T-helper 1 cell (primary cell): ENCODE results near the gene PRSS22.
A peak's percentile ranks its signal among the peaks of the same experiment; 100 is the strongest.

Source experiments
- DNase-seq, 5 donors: peaks; one replicate each; pipeline ENCODE4 v3.0.0-alpha.2; 2012 to 2020

Gene PRSS22

DNA sequence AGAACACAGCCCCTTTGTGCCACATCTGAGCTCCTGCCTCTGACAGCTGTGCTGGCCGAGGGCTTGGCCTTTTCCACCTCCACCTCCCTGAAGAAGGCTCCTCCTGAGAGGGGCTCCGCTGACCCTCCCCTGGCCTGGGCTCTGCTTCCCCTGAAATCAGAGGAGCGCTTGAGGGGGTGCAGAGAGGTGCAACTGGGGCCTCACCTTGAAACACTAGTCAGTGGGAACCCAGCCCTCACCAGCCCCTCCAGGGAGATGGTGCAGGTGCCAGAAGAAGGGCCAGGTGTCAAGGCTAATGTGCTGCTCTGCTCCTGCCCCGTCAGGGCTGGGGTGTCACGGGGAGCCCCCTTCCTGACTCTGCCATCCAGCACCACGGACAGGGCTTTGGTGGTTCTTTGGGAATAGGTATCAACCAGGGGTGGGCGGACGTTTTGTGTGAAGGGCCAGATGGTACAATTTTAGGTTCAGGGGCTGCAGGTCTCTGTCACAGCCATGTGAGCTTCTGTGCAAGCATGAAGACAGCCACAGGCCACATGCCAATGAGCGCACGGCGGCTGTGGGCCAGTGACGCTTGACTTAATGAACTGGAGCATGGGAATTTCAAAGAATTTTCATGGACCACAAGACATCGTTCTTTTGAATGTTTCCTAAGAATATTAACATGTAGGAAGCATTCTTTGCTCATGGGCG is 30.0 kb downstream of the PRSS22 start:
- DNase-seq: no peak

DNA sequence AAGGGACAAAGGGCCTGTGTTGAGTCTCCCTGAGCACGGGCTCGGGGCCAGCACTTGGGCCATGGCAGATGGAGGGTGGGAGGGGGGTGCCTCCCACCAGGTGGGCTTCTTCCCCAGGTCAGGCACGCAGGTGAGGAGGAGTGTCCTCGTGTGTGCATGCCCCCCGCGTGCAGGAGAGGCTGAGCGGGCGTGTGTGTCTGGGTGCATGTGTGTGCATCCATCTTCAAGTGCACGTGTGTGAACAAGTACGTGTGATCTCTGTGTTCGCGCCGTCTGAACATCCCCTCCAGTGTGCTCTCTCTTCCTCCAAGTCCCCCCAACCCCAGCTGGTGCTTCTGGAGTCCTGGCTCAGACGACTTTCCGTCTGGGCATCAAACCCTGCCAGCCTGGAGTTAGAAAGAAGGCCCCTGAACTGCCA is 30.6 kb downstream of the PRSS22 start:
- no peak for DNase-seq

- no peak for DNase-seq
Observed at GRCh38 chr16:2826591-2827373, 31.2 kb downstream of the PRSS22 start.

DNA sequence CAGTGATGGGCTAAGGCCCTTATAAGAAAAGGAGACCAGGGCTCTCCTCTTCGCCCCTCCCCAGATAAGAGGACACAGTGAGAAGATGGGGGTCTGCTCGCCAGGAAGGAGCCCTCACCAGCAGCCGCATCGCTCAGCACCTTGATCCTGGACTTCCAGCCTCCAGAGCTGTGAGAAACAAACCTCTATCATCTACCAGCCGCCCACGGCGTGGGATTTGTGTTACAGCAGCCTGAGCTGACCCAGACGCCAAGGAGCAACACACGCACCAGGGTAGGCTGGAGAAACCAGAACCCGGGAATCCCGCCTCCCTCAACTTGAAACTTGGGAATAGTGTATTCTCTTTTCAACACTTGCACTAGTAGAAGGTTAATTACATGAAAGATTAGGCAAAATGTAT is 32.1 kb downstream of the PRSS22 start:
- DNase-seq: no peak

GRCh38 chr16:2825049-2825742 is 32.8 kb downstream of the PRSS22 start:
- no peak for DNase-seq

DNA sequence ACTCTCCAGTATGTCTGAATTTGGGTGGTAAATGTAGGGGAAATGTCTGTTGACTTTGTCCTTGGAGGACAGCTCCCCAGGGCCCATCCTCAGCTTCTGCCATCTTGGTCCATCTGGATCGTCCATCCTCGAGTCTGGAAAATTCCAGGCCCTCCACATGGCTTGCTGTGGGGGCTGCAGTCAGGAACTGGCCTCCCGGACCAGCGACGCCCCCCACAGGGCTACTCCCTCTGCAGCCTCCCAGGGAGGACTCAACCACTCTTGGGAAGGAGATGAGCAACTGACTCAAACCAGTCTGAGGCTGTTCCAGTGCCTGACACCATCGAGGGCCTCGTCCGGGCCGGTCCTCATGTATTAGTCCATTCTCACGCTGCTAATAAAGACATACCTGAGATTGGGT is 33.3 kb downstream of the PRSS22 start:
- no peak for DNase-seq

DNA sequence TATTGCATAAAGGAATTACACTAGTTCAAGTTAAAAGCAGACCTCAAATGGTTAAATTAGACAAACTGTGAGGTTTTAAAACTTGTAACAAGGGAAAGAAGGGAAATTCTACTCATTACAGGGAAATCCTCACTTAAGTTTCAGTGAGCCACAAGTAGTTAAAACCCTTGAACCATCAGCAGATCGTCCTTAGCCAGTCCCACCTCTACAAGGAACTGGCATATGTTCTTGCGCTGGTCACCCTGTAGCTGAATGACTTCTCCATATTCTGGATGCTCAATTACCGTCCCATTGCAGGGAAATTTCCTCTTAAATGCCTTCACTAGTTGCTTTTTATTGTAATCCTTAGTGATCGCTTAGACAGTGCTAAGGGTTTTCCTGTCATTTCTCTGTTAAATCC is 35.5 kb downstream of the PRSS22 start:
- DNase-seq: no peak

- DNase-seq: no peak
Observed at GRCh38 chr16:2822158-2822495, 35.8 kb downstream of the PRSS22 start.

DNA sequence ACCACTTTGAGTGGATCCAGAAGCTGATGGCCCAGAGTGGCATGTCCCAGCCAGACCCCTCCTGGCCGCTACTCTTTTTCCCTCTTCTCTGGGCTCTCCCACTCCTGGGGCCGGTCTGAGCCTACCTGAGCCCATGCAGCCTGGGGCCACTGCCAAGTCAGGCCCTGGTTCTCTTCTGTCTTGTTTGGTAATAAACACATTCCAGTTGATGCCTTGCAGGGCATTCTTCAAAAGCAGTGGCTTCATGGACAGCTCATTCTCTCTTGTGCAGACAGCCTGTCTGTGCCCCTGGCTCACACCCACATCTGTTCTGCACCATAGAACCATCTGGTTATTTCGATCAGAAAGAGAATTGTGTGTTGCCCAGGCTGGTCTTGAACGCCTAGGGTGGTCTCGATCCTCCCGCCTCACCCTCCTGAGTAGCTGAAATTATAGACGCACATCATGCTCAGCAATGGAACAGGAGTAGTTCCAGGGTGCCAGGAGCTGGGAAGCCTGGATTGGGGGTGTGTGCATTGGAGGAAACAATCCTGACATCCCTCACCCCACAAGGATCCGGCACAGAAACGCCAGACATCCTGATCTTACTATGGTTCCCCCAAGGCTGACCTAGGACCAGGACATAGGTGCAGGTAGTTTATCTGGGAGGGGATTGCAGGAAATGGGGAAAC is 36.3 kb downstream of the PRSS22 start:
- DNase-seq: no peak

DNA sequence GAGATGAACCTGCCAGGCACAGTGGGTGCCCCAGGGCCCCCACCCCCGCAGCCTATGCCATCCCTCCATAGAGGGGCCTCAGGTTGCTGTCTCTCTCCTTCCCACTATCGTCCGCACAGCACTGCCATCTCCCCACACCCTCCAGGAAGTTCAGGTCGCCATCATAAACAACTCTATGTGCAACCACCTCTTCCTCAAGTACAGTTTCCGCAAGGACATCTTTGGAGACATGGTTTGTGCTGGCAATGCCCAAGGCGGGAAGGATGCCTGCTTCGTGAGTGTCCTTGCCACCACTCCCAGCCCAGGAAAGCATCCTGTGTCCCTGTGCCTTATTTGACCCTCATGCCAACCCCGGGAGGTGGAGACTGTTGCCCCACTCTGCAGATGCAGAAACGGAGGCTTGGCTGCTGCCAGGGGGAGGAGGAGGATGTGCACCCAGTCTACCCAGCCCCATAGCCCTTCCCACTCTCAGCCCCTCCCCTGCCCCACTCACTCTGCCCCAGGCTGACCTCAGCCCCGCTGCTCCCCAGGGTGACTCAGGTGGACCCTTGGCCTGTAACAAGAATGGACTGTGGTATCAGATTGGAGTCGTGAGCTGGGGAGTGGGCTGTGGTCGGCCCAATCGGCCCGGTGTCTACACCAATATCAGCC is 37.0 kb downstream of the PRSS22 start:
- DNase-seq: no peak

DNA sequence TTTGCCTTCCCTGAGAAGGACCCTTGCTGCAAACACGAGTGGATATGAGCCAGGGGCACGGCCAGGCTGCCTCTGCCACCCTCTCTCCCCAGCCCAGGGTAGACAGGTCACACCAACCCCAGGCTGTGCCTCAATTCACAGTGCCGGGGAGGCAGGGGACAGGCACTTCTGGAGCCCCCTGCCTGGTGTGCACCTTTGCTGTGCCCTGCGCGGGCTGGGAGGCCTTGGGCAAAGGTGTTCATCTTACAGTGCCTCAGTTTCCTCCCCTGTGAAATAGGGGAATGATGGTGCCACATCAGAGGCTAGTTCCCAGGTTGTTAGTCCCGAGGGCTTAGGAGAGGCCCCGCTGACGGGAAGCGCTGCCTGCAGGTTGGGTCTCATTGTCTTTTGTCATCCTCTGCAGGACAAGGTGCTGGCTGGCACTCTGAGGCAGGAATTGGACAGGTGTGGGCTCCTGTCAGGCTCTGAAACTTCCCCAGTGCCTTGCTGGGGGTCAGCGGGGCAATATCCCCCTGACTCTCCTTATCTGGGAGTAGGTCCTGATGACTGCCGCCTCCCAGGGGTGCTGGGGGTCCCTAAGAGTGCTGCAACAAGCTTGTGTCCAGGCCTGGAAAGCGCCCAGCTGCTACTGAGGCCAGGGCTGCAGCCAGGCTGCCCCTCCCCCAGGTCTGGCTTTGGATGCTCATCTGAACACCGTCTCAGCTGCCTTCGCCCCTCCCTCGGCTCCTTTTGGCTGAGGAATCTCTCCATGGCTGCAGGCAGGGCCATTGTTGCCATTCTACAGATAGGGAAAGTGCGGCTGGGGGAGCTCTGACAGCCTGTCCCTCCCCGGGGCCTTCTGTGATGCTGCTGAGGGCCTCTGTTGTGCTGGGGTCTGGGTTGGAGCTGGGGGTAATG is 37.8 kb downstream of the PRSS22 start:
- no peak for DNase-seq

DNA sequence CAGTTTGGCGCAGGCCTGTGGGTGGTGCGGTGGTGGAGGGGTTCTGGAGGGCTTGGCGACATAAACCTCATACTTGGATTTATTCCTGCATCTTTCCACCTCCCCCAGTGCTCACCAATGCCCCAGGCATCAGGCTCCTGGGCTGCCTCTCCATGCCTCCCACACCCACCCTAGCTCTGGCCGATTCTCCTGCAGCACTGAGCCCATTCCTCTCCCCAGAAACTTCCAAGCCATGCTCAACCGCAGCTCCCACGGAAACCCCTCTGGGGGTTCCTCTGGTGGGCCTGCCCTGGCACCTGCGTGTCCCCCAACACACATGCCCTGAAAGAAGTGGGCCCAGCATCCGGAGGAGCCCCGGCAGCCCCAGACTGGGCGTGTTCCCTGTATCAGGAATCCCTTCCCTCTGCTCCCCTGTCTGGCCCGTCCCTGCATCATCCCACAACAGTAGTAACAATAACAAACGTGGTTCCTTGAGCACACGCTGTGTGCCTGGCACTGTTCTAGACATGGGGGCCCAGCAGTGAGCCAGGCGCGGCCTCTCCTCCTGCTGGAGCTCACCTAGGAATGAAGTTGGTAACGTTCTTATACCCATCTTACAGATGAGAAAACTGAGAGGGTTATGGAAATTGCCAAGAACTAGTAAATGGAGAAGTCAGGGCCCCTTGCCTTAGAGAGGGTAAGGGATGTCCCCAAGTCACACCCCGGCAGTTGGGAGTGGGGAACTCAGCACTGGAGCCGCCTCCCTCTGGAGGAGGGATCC is 38.6 kb downstream of the PRSS22 start:
- DNase-seq: no peak

DNA sequence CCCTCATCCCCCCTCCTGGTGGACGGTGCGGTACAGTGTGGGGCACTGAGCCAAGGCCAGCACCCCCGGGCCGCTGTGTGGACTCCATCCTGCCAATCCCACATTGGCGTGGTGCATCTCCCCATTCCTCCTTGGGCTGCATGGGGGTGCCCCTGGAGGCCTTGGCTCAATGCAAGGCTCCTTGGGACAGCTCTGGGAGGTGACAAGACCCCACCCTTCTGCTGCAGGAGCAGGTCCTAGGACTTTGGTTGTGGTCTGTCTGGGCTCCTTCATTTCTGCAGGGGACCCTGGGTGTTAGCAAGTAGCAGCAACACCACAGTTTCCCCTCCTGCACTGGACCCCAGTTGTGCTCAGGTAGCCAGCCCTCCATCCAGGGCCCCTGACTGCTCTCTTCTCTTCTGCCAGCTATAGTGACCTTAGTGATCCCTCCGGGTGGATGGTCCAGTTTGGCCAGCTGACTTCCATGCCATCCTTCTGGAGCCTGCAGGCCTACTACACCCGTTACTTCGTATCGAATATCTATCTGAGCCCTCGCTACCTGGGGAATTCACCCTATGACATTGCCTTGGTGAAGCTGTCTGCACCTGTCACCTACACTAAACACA is 39.6 kb downstream of the PRSS22 start:
- no peak for DNase-seq

DNA sequence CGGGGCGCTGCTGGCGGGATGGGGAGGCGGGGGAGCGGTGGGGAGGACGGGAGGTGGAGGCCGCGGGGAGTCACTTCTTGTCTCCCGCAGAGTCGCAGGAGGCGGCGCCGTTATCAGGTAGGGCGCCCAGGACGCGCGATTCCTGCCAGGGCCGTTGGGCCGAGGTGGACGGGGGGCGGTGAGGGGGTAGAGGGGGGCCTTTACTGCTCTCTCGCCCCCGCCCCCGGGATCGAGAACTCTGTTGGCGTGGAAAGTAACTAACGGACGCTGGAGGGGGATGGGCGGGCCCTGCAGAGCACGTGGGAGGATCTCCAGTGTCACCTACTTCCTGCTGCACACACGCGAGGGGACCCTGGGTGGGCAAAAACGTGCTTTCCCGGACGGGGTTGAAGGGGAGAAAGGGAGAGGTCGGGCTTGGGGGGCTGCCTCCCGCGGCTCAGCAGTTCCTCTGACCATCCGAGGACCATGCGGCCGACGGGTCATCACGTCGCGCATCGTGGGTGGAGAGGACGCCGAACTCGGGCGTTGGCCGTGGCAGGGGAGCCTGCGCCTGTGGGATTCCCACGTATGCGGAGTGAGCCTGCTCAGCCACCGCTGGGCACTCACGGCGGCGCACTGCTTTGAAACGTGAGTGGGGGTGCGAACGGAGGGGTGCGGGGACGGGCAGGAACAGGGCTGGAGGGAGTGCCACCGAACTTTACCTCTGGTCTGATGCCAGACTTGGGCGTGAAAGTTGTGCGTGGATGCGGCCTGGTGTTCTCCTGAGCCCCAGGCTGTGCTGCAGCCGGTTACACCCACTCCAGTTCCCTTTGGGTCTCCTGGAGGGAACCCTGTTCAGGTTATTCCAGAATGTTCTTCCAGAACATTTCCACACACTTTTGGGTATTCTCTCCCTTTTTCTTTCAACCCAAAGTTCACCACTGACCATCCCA is 40.4 kb downstream of the PRSS22 start:
- DNase-seq: no peak

DNA sequence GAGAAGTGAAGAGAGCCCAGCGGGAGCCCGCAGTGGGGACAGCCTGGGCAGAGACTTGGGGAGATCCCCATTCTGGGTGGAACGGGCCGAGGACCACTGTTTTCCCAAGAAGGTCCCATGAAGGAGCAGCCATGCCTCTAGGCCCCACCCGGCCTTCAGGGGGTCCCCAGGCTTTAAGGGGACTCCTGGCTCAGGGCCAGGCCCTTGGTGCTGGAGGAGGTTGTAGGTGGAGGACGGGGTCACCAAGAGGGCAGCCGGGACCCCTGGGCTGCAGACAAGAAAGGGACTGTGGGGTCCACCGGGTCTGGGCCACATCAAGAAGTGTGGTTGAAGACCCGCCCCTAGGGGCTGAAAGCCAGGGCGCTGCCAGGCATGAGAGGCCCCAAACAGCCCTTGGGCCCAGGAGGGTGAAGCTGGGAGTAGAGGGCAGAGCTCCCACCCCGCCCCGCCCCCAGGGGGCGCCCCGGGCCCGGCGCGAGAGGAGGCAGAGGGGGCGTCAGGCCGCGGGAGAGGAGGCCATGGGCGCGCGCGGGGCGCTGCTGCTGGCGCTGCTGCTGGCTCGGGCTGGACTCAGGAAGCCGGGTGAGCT is 41.1 kb downstream of the PRSS22 start, which contains the start of gene PRSS21:
Gene PRSS21 (plus strand): TSS at position 487 of the 589 bp plus-strand sequence. CDS start 32 bp downstream, at position 519.
- DNase-seq: peak in 3 of 5 donors; percentile 15 to 17 (median 17)

DNA sequence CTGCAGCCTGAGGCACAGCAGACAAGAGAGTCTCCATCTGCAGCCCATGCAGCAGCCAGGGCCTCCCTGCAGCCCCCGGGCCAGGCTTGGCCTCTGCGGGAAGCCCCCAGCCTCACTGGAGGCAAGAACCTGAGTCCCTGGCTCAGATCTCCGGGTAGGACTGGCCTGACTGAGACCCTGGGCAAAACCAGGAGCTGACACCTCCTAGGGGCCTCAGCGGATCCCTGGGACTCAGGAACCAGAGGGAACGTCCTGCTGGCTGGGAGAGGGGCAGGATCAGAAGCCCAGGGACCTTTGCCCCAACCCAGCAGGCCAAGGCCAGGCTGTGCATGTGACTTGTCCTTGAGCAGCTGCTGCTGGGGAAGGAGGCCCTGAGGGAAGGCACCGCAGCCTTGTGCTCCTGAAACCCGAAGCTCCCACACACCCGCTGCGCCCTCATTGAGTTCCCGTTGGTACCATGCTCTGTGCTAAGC is 42.6 kb downstream of the PRSS22 start:
- no peak for DNase-seq

DNA sequence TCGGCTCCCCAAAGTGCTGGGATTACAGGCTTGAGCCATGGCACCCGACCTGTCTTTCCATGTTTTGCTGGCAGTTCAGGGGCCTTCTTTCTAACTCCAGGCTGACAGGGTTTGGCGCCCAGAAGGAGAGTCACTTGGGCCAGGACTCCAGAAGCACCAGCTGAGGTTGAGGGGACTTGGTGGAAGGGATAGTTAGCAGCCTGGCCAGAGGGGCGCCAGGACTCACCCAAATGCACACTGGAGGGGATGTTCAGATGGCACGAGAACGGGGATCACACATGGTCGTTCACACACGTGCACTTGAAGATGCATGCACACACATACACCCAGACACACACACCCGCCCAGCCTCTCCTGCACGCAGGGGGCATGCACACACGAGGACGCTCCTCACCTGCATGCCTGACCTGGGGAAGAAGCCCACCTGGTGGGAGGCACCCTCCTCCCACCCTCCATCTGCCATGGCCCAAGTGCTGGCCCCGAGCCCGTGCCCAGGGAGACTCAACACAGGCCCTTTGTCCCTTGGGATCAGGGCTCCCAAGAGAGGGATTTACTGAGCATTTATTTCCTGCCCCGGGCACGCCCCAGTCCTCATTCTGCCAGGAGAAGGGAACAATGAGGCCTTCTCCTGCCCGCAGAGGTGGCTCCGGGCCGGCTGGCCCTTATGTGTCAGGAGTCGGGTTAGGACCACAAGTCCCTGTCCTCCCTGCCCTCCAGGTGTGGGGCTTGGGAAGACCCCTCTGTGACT is 43.2 kb downstream of the PRSS22 start:
- no peak for DNase-seq

- no peak for DNase-seq
Observed at GRCh38 chr16:2813771-2814221, 44.2 kb downstream of the PRSS22 start.
